ENCODE results near the gene LDLR.
A peak's percentile ranks its signal among the peaks of the same experiment; 100 is the strongest.

The LDLR gene

GRCh38 chr19:11064831-11065303 lies 24.4 kb upstream of the LDLR start:
- TF ChIP-seq POLR2A (IDR thresholded peaks at IDR 0.05; ENCODE audit: extremely low read depth, insufficient read length) (no peak), MYC (IDR thresholded peaks at IDR 0.05; ENCODE audit: low read depth, low read length) (no peak), MAX (IDR thresholded peaks at IDR 0.05; ENCODE audit: low read depth, low read length) (no peak), CTCF (IDR thresholded peaks at IDR 0.05; ENCODE audit: low read depth, low read length) (no peak)
- no peak for DNase-seq (ENCODE audit: low read depth)
- H3K4me3 ChIP-seq (ENCODE audit: low read depth, low read length): no peak overlapping the region

GRCh38 chr19:11066326-11066725 lies 22.9 kb upstream of the LDLR start:
- H3K4me3 ChIP-seq (ENCODE audit: low read depth, low read length): no peak overlapping the region
- TF ChIP-seq CTCF (IDR thresholded peaks at IDR 0.05; ENCODE audit: low read depth, low read length) (no peak), MYC (IDR thresholded peaks at IDR 0.05; ENCODE audit: low read depth, low read length) (no peak)
- no peak for DNase-seq (ENCODE audit: low read depth)

- DNase-seq (ENCODE audit: low read depth): no peak
- no peak overlapping the region for H3K4me3 ChIP-seq (ENCODE audit: low read depth, low read length)
- no peak for TF ChIP-seq MAX (IDR thresholded peaks at IDR 0.05; ENCODE audit: low read depth, low read length)
- TF ChIP-seq CTCF (IDR thresholded peaks at IDR 0.05; ENCODE audit: low read depth, low read length): no peak
- no peak for TF ChIP-seq POLR2A (IDR thresholded peaks at IDR 0.05; ENCODE audit: extremely low read depth, insufficient read length)
- TF ChIP-seq MYC (IDR thresholded peaks at IDR 0.05; ENCODE audit: low read depth, low read length): no peak
Measured at GRCh38 chr19:11067356-11068113, 21.7 kb upstream of the LDLR start.

- no peak overlapping the region for H3K4me3 ChIP-seq (ENCODE audit: low read depth, low read length)
- DNase-seq (ENCODE audit: low read depth): peak; percentile 66
- TF ChIP-seq POLR2A (IDR thresholded peaks at IDR 0.05; ENCODE audit: extremely low read depth, insufficient read length): no peak
- no peak for TF ChIP-seq CTCF (IDR thresholded peaks at IDR 0.05; ENCODE audit: low read depth, low read length)
- TF ChIP-seq MYC (IDR thresholded peaks at IDR 0.05; ENCODE audit: low read depth, low read length): peak; percentile 74
- peak; percentile 58; the same call in 1 of the 2 replicates for TF ChIP-seq MAX (IDR thresholded peaks at IDR 0.05; ENCODE audit: low read depth, low read length)
Measured at GRCh38 chr19:11069561-11069960, 19.7 kb upstream of the LDLR start.

- TF ChIP-seq MYC (IDR thresholded peaks at IDR 0.05; ENCODE audit: low read depth, low read length): no peak
- TF ChIP-seq POLR2A (IDR thresholded peaks at IDR 0.05; ENCODE audit: extremely low read depth, insufficient read length): no peak
- no peak for TF ChIP-seq CTCF (IDR thresholded peaks at IDR 0.05; ENCODE audit: low read depth, low read length)
- TF ChIP-seq MAX (IDR thresholded peaks at IDR 0.05; ENCODE audit: low read depth, low read length): no peak
- DNase-seq (ENCODE audit: low read depth): no peak
- no peak overlapping the region for H3K4me3 ChIP-seq (ENCODE audit: low read depth, low read length)
Measured at GRCh38 chr19:11070123-11070522, 19.1 kb upstream of the LDLR start.

Measured in NB4 (cell line).